ENCODE measurements around the gene CASZ1.

GRCh38 chr1:10677491-10678391, 118.7 kb downstream of the CASZ1 start:
- TF ChIP-seq SREBF1 (IDR thresholded peaks at IDR 0.05; ENCODE audit: borderline replicate concordance, low read depth, low read length) (no peak), ZFP91 (CRISPR knock-in tag; IDR thresholded peaks at IDR 0.05) (no peak), FOSL1 (tag; conservative IDR thresholded peaks at IDR 0.05) (no peak), RAD21 (CRISPR knock-in tag; conservative IDR thresholded peaks at IDR 0.05 in 1 of 2, IDR thresholded peaks at IDR 0.05 in 1 of 2) (no peak), NR2C2 (CRISPR knock-in tag; IDR thresholded peaks at IDR 0.05) (no peak), NR2C2 (tag; IDR thresholded peaks at IDR 0.05) (no peak), POLR2A (conservative IDR thresholded peaks at IDR 0.05) (no peak)
